H9 (cell line): ENCODE measurements around the gene NFXL1. TPM values are rescaled to one million over a fixed set of nuclear protein-coding genes. Genes with fewer than 3 reads are reported as not detected.

ENCODE experiments used
- DNase-seq: peaks from one replicate; pipeline ENCODE4 v3.0.0-alpha.2; 2017
- H2AFZ ChIP-seq: one replicate; pipeline ENCODE4 v1.6.1; 2013; ENCODE audit warnings: mild to moderate bottlenecking, low read length, control low read depth, moderate library complexity
- H2AK5ac ChIP-seq: 2 replicates; pipeline ENCODE4 v1.6.1; 2013; ENCODE audit warnings: low read length, control low read depth, mixed read lengths; ENCODE audit not compliant: insufficient read length
- H2BK120ac ChIP-seq: one replicate; pipeline ENCODE4 v1.6.1; 2013; ENCODE audit warnings: low read depth, mild to moderate bottlenecking, low read length, control low read depth, inconsistent platforms; ENCODE audit not compliant: poor library complexity, severe bottlenecking
- H2BK12ac ChIP-seq: 2 replicates; pipeline ENCODE4 v1.6.1; 2013; ENCODE audit warnings: low read length, control low read depth, mixed read lengths, low read depth; ENCODE audit not compliant: insufficient read length
- H2BK15ac ChIP-seq: 2 replicates; pipeline ENCODE4 v1.6.1; 2013; ENCODE audit warnings: low read depth, low read length, control low read depth
- H2BK20ac ChIP-seq: one replicate; pipeline ENCODE4 v1.6.1; 2013; ENCODE audit warnings: low read depth, mild to moderate bottlenecking, low read length, control low read depth, inconsistent platforms; ENCODE audit not compliant: poor library complexity, severe bottlenecking
- H2BK5ac ChIP-seq: 2 replicates; pipeline ENCODE4 v1.6.1; 2013; ENCODE audit warnings: low read length, control low read depth, mixed read lengths; ENCODE audit not compliant: insufficient read length
- H3K14ac ChIP-seq: 2 replicates; pipeline ENCODE4 v1.6.1; 2013; ENCODE audit warnings: low read length, control low read depth; ENCODE audit not compliant: insufficient read depth
- H3K18ac ChIP-seq: 2 replicates; pipeline ENCODE4 v1.6.1; 2013; ENCODE audit warnings: low read depth, mild to moderate bottlenecking, mixed read lengths, low read length, control low read depth; ENCODE audit not compliant: insufficient read length
- H3K23ac ChIP-seq: 2 replicates; pipeline ENCODE4 v1.6.1; 2013; ENCODE audit warnings: low read length, control low read depth, mixed read lengths, low read depth; ENCODE audit not compliant: insufficient read length
- H3K23me2 ChIP-seq: 2 replicates; pipeline ENCODE4 v1.6.1; 2013; ENCODE audit warnings: low read depth, mild to moderate bottlenecking, mixed read lengths, low read length, control low read depth; ENCODE audit not compliant: insufficient read length, poor library complexity, severe bottlenecking
- H3K27ac ChIP-seq: 2 replicates; pipeline ENCODE4 v1.5.1; 2013; ENCODE audit warnings: low read length, control low read depth, mixed read lengths, low read depth; ENCODE audit not compliant: insufficient read length
- H3K27me3 ChIP-seq: 2 replicates; pipeline ENCODE4 v1.6.1; 2013; ENCODE audit warnings: low read length, control low read depth, inconsistent platforms; ENCODE audit not compliant: insufficient read depth
- H3K4ac ChIP-seq: 2 replicates; pipeline ENCODE4 v1.6.1; 2013; ENCODE audit warnings: low read depth, mild to moderate bottlenecking, control low read depth, inconsistent platforms, low read length, moderate library complexity
- H3K4me1 ChIP-seq: 2 replicates; pipeline ENCODE4 v1.6.1; 2013; ENCODE audit warnings: low read length, control low read depth, inconsistent platforms; ENCODE audit not compliant: insufficient read depth
- H3K4me2 ChIP-seq: 2 replicates; pipeline ENCODE4 v1.6.1; 2013; ENCODE audit warnings: low read length, control low read depth, mixed read lengths; ENCODE audit not compliant: insufficient read length, insufficient read depth
- H3K56ac ChIP-seq: 2 replicates; pipeline ENCODE4 v1.6.1; 2013; ENCODE audit warnings: low read depth, mild to moderate bottlenecking, mixed read lengths, low read length, control low read depth; ENCODE audit not compliant: insufficient read length
- H3K79me1 ChIP-seq: 2 replicates; pipeline ENCODE4 v1.6.1; 2013; ENCODE audit warnings: low read depth, mild to moderate bottlenecking, moderate library complexity, low read length, control low read depth, inconsistent platforms; ENCODE audit not compliant: insufficient read depth, poor library complexity, severe bottlenecking
- H3K79me2 ChIP-seq: 2 replicates; pipeline ENCODE4 v1.6.1; 2013; ENCODE audit warnings: low read length, control low read depth, inconsistent platforms; ENCODE audit not compliant: insufficient read depth
- H3K9ac ChIP-seq: 2 replicates; pipeline ENCODE4 v1.6.1; 2013; ENCODE audit warnings: low read length, control low read depth, mixed read lengths; ENCODE audit not compliant: insufficient read length; ENCODE audit errors: extremely low read depth
- H3K9me3 ChIP-seq: one replicate; pipeline ENCODE4 v1.6.1; 2013; ENCODE audit warnings: low read depth, low read length, inconsistent platforms; ENCODE audit not compliant: control insufficient read depth
- H3T11ph ChIP-seq: one replicate; pipeline ENCODE4 v1.6.1; 2013; ENCODE audit warnings: mild to moderate bottlenecking, low read length, control low read depth, inconsistent platforms
- H4K20me1 ChIP-seq: one replicate; pipeline ENCODE4 v1.6.1; 2013; ENCODE audit not compliant: control insufficient read depth, insufficient read length, insufficient read depth
- H4K5ac ChIP-seq: 2 replicates; pipeline ENCODE4 v1.6.1; 2013; ENCODE audit warnings: low read depth, mild to moderate bottlenecking, mixed read lengths, low read length, control low read depth; ENCODE audit not compliant: insufficient read length
- H4K8ac ChIP-seq: replicated peaks from 2 replicates; pipeline ENCODE4 v1.6.1; 2013; ENCODE audit warnings: low read length, control low read depth, mixed read lengths, low read depth; ENCODE audit not compliant: insufficient read length
- H4K91ac ChIP-seq: 2 replicates; pipeline ENCODE4 v1.6.1; 2013; ENCODE audit warnings: low read depth, mild to moderate bottlenecking, moderate library complexity, mixed read lengths, low read length, control low read depth; ENCODE audit not compliant: insufficient read length
- H3K27ac Mint-ChIP-seq, 3 experiments: 2 replicates in 2 of 3; 3 replicates in 1 of 3; pipeline ENCODE4 v1.8.0; 2020 to 2021; ENCODE audit warnings: mixed read lengths in 3 of 3, mild to moderate bottlenecking in 1 of 3, moderate library complexity in 1 of 3
- H3K27me3 Mint-ChIP-seq: 2 replicates; pipeline ENCODE4 v1.8.0; 2021; ENCODE audit warnings: low read depth, mild to moderate bottlenecking, moderate library complexity, mixed read lengths
- H3K36me3 Mint-ChIP-seq, 3 experiments: 2 replicates in 2 of 3; 3 replicates in 1 of 3; pipeline ENCODE4 v1.8.0; 2020 to 2021; ENCODE audit warnings: low read depth in 3 of 3, mixed read lengths in 3 of 3; ENCODE audit not compliant: insufficient read depth in 1 of 3
- H3K4me1 Mint-ChIP-seq, 2 experiments: 2 replicates each; pipeline ENCODE4 v1.8.0; 2020; ENCODE audit warnings: mixed read lengths in 2 of 2
- H3K4me3 Mint-ChIP-seq, 2 experiments: 2 replicates in 1 of 2; 3 replicates in 1 of 2; pipeline ENCODE4 v1.8.0; 2020 to 2021; ENCODE audit warnings: mild to moderate bottlenecking in 2 of 2, mixed read lengths in 2 of 2, moderate library complexity in 1 of 2
- H3K9me3 Mint-ChIP-seq, 2 experiments: 2 replicates in 1 of 2; 3 replicates in 1 of 2; pipeline ENCODE4 v1.8.0; 2020; ENCODE audit warnings: mild to moderate bottlenecking in 2 of 2, mixed read lengths in 2 of 2, moderate library complexity in 1 of 2
- CTCF ChIP-seq: fragments of 200-600 bp; sonication (generic); conservative IDR thresholded peaks from 3 replicates; pipeline ENCODE4 v1.8.0; 2021; ENCODE audit warnings: antibody characterized with exemption, mild to moderate bottlenecking
- WGBS: extraction: QIAGEN DNeasy Blood & Tissue Kit; methylation state at CpG from one replicate; pipeline ENCODE4 v1.1.7; 2013; ENCODE audit warnings: missing lambda C conversion rate, low lambda C conversion rate, mixed read lengths; ENCODE audit not compliant: insufficient read length; ENCODE audit errors: extremely low coverage; 5-methylcytosine and 5-hydroxymethylcytosine counted together
- total RNA-seq: library from RNA; stranded (reverse); gene quantifications from 2 replicates; pipeline ENCODE4 v1.2.1, GENCODE V29; 2021

Gene NFXL1
- total RNA-seq, 1 experiment from 2014 or later, result 33.8 TPM

GRCh38 chr4:47839259-47839658, 75.1 kb downstream of the NFXL1 start:
- H2BK120ac ChIP-seq, result no peak overlapping the region
- H2BK12ac ChIP-seq, result no peak overlapping the region
- peaks cover 4 to 12% (median 9%) of the 10 kb centered on the region in 3 experiments; a peak in 6 of 7 replicates for H3K36me3 Mint-ChIP-seq
- H3K4me2 ChIP-seq, result no peak overlapping the region
- peaks cover 18% of the 10 kb centered on the region for H3K23me2 ChIP-seq
- no peak overlapping the region for H3K9ac ChIP-seq
- H4K91ac ChIP-seq, result no peak overlapping the region
- no CpG with 5 or more reads among the region's 5 CpGs for WGBS
- no peak overlapping the region for H4K8ac ChIP-seq
- no peak overlapping the region for H3K23ac ChIP-seq
- H3K27ac Mint-ChIP-seq, result no peak overlapping the region
- no peak overlapping the region for H3T11ph ChIP-seq
- no peak overlapping the region for H3K18ac ChIP-seq
- H3K4ac ChIP-seq, result no peak overlapping the region
- H3K9me3 Mint-ChIP-seq, result no peaks in the 10 kb centered on the region; a peak in 1 of 5 replicates
- H4K20me1 ChIP-seq, result no peaks in the 10 kb centered on the region
- peaks cover 21 to 24% of the 10 kb centered on the region in 2 experiments for H3K4me1 Mint-ChIP-seq
- no peak overlapping the region for H3K56ac ChIP-seq
- no peak overlapping the region for H2BK20ac ChIP-seq
- no peak overlapping the region for H2AK5ac ChIP-seq
- no peak overlapping the region for H3K4me3 Mint-ChIP-seq
- H3K4me1 ChIP-seq, result peaks cover 6% of the 10 kb centered on the region; the same call in 1 of the 2 replicates
- no peaks in the 10 kb centered on the region for H3K79me2 ChIP-seq
- peaks cover 13% of the 10 kb centered on the region for H3K27me3 Mint-ChIP-seq
- no peak overlapping the region for H2BK15ac ChIP-seq
- no peak overlapping the region for H2BK5ac ChIP-seq
- no peak overlapping the region for H4K5ac ChIP-seq
- H3K79me1 ChIP-seq, result no peaks in the 10 kb centered on the region
- H3K9me3 ChIP-seq, result no peaks in the 10 kb centered on the region
- TF ChIP-seq CTCF, result peak; percentile 56
- no peaks in the 10 kb centered on the region for H3K27me3 ChIP-seq
- H3K14ac ChIP-seq, result no peak overlapping the region
- DNase-seq, result no peak
- no peak overlapping the region for H3K27ac ChIP-seq
- no peak overlapping the region for H2AFZ ChIP-seq
